Tibial nerve (tissue), 4 donors: Measurements from ENCODE around the gene PRSS53.

Source experiments
- CTCF ChIP-seq, 5 experiments: fragments of 200-600 bp in 3 of 5; fragments of 450-650 bp in 2 of 5; sonication (generic) in 3 of 5; IDR thresholded peaks; one replicate each; pipeline ENCODE4 v1.5.1; 2016 to 2019; ENCODE audit warnings: antibody characterized with exemption in 5 of 5, mild to moderate bottlenecking in 3 of 5, moderate library complexity in 2 of 5
- EP300 ChIP-seq, 2 donors: sonication (generic); formaldehyde crosslinking; IDR thresholded peaks; one replicate each; pipeline ENCODE4 v1.6.1; 2017; ENCODE audit warnings: antibody characterized with exemption in 2 of 2, mild to moderate bottlenecking in 1 of 2
- POLR2A ChIP-seq, 2 donors: fragments of 450-650 bp; IDR thresholded peaks; one replicate each; pipeline ENCODE4 v1.6.1; 2017; ENCODE audit warnings: antibody characterized with exemption in 2 of 2, mild to moderate bottlenecking in 2 of 2, moderate library complexity in 2 of 2

DNA sequence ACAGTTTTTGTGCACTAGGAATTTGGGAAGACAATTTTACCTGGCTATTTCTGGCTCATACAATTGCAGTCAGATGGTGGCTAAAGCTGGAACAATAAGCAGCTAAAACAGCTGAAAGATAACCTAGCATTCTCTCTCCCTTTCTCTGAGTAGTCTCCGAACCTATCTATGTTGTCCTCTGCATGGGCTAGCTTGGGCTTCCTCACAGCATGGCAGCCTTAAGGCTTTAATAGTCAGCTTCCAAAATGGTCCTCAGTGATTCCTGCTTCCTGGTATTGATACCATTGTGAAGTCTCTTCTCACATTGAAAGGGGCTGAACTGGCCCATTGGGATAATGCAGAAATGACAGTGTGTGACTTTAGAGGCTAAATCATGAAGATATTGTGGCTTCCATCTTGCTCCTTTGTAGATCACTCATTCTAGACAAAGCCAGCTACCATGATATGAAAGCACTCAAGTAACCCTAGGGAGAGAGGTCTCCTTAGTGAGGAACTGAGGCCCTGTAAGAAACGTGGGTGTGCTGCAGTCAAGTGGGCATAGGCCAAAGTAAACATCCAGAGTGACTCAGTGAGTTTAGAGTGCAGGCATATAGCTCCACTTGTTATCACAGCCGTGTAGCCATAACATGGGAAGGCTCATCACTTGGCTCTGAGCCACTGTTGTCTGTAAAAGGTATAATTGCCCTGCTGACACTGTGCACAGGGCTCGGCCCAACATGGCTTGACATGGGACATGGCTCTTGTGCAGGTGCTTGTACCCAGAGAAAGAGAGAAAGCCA is 11.3 kb upstream of the PRSS53 start:
- TF ChIP-seq CTCF (IDR thresholded peaks at IDR 0.05), result no peak
- no peak for TF ChIP-seq POLR2A (IDR thresholded peaks at IDR 0.05)
- TF ChIP-seq EP300 (IDR thresholded peaks at IDR 0.05), result no peak
